NCI-H345 treated with DMSO at 0.1 percent for 48 hours (cell line): Measurements from ENCODE around the gene AMZ1.
"Not testable (repeated sequence)": the region's sequence is repeated elsewhere in the genome, so short reads cannot be mapped to it uniquely, and the experiment has no call there.

ENCODE experiments used
- DNase-seq: peaks from one replicate; lab custom pipeline; 2025; ENCODE audit not compliant: unreplicated experiment; lab: John Stamatoyannopoulos, UW

Gene AMZ1

DNA sequence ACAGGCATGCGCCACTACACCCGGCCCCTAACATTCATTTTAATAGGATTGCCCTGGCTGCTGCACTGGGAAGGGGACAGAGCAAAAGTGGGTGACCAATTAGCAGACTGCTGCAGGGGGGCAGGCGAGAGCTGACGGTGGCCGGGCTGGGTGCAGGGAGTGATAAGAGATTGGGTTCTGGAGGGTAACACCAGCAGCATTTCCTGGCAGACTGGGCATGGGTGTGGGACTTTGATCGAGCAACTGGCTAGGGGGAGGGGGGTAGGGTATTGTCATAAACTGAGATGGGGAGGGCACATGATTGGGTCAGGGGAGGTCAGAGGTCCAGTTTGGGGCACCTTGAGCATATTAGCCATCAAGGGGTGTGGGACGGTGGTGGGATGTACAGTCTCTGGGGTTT, 20.2 kb upstream of the AMZ1 start:
- no peak for DNase-seq

DNA sequence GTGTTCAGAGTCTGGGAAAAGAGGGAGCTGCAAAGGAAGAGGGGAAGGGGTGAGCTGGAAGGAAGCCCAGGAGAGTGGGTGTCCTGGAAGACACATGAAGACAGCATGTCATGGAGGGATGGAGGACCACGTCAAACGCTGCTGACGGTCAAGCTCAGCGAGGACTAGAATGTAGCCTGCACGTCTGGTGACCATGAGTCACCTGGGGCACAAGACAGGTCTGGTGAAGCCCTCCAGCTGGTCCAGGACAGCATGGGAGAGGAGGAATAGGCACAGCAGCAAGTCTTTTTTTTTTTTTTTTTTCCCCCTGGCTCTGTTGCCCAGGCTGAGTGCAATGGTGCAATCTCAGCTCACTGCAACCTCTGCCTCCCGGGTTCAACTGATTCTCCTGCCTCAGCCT, 19.6 kb upstream of the AMZ1 start:
- DNase-seq: no peak

DNA sequence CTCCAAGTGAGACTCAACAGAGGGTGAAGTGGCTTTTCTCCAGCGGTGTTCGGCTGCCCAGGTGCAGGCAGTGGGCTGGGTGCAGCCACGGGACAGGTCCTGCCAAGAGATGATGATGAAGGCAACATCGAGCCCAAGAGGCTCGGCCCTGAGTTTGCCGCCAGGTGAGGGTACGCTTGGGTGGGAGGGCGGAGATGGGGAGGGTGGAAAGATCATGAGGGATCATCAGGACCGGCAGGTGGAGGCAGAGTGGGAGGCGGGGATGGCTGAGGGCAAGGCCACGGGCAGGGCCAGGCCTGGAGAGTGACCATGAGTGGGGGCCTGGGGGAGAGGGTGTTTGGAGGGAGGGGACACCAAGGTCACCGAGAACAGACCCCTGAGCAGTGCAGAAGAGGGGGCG, 17.8 kb upstream of the AMZ1 start:
- no peak for DNase-seq

DNA sequence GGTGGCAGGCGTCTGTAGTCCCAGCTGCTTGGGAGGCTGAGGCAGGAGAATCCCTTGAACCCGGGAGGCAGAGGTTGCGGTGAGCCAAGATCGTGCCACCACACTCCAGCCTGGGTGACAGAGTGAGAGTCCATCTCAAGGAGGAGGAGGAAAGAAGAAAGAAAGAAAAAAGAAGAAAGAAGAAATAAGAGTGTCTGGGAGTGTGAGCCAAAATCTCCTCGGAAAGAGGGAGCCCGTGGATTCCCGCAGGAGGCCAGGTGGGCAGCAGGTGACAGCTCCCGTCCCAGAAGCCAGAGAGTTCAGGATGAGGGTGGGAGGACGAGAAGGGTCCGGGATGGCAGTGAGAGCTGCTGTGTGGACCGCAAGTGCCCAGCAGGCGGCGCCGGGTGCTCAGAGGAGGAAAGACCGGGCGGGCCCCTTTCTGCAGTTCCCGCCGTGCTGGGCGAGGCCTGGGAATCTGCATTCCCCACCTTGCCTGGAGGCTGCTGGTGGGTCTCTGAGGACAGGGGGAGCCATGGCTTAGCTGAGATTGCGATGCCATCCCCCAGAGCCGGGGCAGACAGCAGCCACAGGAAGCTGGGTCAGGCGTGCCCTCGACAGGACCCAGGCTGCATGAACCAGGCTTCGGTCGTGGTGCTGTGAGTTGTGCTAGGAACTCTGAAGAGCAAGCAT, 17.1 kb upstream of the AMZ1 start:
- peak; percentile 60 for DNase-seq

DNA sequence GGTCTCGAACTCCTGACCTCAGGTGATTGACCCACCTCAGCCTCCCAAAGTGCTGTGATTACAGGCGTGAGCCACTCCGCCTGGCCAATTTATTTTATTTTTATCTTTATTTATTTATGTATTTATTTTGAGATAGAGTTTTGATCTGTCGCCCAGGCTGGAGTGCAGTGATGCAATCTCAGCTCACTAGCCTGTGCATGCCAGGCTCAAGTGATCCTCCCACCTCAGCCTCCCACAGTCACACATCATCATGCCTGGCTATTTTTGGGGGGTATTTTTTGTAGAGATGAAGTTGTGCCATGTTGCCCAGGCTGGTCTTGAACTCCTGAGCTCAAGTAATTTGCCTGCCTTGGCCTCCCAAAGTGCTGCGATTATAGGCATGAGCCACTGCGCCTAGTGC, 14.8 kb upstream of the AMZ1 start:
- DNase-seq: not testable (repeated sequence)

DNA sequence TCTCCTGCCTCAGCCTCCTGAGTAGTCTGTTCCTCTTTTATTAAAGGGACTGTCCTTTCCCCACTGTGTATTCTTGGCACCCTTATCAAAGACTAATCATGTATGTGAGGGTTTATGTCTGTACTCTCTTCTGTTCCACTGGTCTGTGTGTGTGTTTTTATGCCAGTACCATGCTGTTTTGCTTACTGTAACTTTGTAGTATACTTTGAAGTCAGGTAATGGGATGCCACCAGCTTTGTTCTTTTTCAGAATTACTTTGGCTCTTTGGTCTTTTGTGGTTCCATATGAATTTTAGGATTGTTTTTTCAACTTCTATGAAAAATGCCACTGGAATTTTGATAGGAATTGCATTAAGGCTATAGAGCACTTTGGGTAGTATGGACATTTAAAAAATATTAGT, 14.1 kb upstream of the AMZ1 start:
- DNase-seq: no peak

DNA sequence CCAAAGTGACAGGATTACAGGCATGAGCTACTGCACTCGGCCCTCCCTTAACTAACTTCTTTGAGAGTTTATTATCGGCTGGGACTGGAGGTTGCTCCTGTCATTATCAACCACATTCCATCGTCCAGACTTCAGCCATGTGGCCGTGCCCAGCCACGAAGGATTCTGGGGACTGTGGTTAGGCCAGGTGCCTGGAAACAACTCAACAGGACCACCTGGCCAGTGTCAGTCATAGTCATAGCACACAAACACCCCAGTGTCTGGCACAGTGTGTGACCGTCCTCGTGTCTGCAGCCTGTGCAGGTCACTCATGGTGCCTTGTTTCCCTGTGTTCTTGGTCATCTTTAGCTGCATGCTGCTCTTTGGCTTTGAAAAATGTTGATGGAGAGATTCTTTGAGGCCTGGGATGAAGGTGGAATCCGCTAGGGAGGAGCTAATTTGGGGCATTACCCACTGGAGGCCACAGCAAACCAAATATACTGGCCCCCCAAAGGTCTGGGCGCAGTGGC, 12.7 kb upstream of the AMZ1 start:
- no peak for DNase-seq

DNA sequence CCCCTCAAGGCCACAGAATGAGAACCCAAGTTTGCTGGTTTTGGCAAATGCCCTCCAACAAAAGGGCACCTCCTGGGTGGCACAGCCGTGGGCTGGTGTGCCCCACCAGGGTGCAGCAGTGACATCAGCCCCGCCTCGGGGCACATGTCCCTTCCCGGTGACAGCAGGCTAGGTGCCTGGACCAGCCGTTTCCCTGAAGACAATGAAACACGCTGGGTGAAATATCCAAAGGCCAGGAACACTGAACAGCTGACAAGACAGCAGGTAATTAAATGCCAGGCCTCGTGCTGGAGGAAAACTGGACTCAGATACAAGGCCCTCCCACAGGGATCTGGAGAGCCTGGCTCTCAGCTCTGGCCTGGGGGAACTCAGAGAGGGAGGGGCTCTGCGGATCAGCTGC, 11.4 kb upstream of the AMZ1 start:
- peak; percentile 53 for DNase-seq

DNA sequence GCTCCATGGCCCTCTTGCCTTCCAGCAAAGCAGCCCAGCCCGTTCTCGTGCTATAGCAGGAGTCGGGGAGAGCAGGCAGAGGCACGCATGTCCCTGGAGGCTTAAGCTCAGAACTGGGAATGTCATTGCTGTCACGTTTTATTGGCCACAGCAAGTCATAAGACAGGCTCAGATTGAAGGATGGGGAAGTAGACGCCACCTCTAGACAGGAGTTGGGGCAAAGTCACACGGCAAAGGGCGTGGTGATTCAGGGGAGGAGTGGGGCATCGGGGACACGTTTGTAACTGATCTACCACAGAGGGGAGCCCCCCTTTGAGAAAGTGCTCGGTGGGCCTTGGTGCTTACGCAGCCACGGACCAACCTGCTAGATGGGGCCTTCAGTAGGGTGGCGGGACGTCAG, 9.5 kb upstream of the AMZ1 start:
- DNase-seq: not testable (repeated sequence)

DNA sequence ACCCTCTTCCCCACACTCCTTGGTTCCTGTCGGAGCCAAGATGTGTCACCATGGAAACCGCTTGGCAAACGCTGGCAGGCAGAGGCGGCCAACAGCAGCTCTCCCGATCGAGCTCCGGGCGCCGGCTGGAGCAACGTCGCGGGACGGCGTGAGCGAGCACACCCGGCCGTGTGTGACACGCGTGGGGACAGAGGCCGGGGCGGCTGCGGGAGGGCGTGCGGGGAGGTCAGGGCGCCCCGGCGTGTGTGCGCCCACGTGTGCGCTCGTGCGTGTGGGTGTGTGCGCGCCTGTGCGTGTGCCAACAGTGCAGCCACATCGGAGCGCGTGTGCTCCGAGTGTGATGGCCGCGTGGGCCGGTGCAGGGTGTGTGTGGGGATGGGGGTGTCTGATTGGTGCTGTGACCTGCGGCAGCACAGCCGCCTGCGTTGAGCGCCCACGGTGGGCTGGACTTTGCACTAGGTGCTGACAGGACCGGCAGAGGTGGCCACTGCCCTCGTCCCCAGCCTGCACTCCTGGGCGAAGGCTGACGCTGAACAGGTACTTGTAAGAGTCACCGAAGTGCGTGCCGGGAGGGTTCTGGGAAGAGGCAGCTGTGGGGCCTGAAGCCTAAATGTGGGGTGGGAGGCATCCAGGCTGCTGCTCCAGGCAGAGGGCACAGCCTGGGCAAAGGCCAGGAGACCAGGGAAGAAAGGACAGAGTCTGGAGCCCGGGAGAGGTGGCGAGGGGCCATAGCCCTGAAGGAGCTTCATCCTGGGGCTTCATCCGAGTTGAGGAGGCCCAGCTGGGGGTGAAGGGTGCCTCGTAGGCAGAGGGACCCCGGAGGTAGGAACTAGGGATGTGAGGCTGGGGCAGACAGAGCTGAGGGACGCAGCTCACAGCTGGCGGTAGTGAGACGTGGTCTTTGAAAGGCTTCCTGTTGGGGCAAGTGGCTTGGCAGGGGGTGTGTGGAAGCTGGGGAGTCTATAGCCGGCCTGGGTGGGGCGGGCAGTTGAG, 8.6 kb upstream of the AMZ1 start:
- not testable (repeated sequence) for DNase-seq

DNA sequence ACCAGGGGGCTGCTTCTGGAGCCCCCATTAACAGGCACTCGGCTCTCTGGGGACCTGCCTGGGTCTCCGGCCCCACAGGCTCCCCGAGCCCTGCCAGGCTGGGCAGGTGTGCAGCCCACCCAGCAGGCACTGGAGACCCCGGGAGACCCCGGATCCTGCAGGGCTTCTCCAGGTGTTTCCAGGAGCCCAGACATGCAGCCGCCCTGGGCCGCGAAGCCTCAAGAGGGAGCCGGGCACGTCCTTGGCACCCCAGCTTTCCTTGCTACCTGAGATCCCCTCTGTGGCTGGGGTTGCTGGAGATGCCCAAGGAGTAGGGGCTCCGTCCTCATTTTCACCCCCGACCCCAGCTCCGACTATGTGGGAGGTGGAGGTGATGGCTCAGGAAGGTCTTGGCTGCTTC, 7.7 kb upstream of the AMZ1 start:
- DNase-seq: no peak

DNA sequence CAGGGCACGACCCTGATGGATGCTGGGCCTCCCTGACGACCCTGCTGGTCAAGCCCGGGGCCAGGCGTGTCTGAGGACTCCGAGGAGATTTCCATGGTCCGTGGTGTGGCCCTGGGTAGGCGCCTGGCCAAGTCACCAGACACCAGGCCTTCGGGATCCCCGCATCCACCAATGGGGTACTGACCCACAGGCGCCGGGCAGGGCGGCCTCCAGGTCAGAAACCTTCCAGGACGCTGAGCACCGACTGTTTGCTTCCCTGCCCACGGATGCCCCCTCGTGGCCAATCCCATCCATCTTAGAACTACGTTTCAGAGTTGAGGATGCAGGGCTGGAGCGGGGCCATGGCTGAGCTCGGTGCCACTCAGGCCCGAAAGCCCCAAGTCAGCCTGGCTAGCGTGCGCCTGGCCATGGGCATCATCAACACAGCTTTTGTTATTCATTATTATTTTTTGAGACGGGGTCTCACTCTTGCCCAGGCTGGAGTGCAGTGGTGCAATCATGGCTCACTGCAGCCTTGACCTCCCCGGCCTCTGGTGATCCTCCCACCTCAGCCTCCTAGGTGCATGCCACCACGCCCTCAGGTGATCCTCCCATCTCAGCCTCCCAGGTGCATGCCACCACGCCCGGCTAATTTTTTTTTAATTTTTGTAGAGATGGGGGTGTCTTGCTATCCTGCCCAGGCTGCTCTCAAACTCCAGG, 7.1 kb upstream of the AMZ1 start:
- DNase-seq: no peak

DNA sequence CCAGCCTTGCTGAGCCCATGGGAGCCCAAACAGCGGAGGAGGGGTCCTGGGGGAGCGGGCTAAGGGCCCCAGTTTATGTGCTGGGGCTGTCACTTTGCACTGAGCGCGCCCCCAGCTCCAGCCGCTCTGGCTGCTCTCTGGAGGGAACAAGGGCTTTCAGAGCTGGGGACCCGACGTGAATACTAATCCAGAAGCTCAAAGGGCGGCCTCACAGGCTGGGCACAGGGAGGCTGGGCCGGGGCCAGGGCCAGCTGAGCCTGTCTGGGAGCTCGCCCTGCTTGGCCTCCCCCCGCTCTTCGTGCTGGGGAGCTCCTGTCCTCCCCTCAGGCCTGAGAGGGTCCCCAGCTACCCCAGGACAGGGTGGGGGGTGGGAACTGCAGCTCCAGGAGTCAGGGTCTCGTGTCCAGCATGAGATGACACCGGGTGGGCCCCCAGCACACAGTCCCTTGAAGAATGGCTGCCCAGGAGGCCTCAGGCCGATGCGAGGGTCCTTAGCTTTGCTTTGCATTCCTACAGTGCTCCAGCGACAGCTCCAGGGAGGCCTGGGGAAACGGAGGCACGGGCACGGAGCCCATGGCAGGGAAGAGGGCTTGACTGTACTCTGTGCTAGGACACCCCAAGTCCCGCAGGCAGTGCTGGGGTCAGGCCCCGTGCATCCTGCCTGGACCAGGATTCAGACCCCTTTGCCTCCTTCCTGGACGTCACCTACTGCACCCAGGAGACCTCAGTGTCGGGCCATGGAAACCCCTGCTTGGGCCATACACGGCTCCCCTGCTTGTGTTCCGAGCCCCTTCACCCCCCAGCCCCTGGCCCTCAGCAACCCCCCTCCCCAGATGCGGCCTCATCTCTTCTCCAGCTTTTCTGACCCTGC, 5.8 kb upstream of the AMZ1 start:
- no peak for DNase-seq

DNA sequence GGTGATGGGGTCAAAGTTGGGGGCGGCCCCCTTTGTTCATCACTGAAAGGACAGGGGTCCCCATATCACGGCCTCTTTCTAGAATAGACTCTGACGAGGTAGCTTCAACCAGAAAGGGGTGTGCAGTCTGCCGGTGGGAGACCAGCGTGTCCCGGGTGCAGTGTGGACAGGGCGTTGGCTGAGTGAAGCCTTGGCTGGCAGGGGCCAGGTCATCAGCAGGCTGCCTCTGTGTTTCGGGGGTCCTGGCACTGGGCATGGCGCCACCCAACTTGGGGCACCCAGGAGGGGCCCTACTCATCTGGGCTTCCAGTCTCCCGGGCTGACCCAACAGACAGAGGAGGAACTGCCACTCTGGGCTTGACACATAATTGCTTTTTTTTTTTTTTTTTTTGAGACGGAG, 3.5 kb upstream of the AMZ1 start:
- no peak for DNase-seq

DNA sequence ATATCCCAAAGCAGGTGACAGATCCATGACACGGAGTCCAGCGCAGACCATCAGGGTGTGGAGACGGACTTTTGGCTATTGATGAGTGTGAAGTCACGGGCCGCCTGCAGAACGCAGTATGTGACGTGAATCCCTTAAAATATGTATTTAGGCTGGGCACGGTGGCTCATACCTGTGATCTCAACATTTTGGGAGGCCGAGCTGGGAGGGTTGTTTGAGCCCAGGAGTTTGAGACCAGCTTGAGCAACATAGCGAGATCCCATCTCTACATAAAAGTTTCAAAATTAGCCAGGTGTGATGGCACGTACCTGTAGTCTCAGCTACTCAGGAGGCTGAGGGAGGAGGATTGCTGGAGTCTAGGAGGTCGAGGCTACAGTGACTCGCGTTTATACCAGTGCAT, 1.9 kb upstream of the AMZ1 start:
- DNase-seq: no peak

DNA sequence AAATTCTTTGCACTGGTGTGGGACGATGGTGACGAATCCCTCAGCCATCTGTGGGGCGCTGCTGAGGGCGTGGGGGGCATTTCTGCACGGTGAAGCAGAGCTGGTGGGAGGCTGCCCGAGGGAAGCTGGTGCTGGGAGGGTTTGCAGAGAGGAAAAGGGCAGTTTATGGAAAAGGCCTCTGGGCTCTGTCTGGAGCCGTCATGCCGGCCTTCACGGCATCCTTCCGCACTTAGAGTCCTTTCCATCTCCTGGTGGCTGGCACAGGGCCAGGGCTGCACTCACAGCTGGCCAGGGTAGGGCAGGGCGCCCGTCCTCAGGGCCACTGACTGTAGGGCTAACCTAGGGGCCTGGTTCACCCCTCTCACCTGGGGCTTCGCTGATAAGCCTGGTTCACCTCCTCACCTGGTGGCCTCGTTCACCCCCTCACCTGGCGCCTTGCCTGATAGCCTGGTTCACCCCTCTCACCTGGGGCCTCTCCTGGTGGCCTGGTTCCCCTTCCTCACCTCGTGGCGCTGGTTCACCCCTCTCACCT, 598 bp upstream of the AMZ1 start:
- DNase-seq: no peak

DNA sequence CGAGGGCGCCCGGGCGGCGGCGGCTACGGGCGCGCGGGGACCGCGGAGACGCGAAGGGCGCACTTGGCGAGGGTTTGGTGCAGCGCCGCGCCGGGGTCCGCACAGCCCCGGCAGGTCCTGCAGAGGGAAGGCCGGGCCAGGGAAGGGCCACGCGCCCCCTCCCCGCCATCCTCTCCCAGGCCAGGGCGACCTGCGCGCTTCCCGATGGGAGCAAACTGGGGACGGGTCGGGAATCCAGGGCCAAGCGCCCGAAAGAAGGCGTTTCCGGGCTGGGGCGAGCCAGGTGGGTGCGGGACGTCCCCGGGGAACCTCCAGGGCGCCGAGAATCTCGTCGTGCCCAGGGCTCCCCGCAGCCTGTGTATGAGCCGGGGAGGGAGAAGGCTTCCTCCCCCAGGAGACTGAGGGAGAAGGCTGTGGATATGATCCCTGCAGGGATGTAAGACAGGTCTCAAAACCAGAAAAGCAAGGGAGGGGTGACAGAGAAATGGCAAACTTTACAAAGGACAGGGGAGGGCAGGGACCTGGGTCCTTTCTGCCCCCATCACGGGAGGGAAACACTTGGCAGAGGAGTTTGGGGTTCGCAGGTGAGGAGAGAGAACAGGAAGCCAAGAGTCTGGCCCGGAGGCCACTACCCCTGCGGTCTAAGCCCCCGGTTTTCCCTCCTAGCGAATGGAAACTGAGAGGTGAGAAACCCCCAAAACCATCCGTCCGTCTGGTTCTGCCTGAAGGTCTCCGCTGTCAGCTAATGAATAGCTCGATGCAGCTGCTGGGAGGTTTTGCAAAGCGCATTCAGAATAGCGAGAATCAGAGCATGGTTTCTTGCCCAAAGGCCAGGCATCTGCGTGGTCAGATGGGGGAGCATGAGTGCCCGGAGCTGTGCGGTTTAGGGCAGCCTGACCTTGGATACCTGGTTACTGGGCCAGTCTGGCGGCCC, 674 bp downstream of the AMZ1 start:
- DNase-seq: no peak

DNA sequence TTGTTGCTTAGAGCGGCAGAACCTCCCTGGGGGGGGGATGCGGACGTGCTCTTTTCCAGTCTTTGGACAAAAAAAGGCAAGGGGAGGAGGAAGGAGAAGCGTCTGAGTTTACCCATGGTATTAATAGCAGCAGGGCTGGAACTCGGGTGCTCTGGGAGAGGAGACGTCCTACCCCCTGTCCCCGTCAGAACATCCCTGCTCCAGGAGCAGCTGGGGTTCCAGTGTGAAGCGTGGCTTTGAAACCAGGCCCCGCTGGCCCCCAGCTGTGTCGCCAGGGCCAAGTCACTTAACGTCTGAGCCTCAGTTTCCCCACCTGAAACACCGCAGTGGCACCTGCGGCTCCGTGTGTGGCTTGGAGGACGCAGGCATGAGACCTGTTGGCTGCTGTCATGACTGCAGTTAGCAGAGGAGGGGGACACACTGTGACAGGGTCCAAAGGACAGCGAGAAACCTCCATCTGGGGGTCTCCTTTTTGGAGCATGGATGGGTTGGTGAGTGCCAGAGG, 1.4 kb downstream of the AMZ1 start:
- DNase-seq: no peak
